ENCODE measurements around the gene LAMA3. TPM values are rescaled to one million over a fixed set of nuclear protein-coding genes. Genes with fewer than 3 reads are reported as not detected.

The LAMA3 gene
- total RNA-seq, 1 donor from 2014 or later, result 3.5 TPM

- H3K4me3 ChIP-seq, result no peak overlapping the region
- no peaks in the 10 kb centered on the region for H3K27me3 ChIP-seq (ENCODE audit: low read depth)
- peaks cover 3% of the 10 kb centered on the region for H3K36me3 ChIP-seq
- H3K4me1 ChIP-seq, result peaks cover 13% of the 10 kb centered on the region
- no peak overlapping the region for H3K27ac ChIP-seq (replicated peaks)
- TF ChIP-seq, protein P1, sequence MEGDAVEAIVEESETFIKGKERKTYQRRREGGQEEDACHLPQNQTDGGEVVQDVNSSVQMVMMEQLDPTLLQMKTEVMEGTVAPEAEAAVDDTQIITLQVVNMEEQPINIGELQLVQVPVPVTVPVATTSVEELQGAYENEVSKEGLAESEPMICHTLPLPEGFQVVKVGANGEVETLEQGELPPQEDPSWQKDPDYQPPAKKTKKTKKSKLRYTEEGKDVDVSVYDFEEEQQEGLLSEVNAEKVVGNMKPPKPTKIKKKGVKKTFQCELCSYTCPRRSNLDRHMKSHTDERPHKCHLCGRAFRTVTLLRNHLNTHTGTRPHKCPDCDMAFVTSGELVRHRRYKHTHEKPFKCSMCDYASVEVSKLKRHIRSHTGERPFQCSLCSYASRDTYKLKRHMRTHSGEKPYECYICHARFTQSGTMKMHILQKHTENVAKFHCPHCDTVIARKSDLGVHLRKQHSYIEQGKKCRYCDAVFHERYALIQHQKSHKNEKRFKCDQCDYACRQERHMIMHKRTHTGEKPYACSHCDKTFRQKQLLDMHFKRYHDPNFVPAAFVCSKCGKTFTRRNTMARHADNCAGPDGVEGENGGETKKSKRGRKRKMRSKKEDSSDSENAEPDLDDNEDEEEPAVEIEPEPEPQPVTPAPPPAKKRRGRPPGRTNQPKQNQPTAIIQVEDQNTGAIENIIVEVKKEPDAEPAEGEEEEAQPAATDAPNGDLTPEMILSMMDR (IDR thresholded peaks at IDR 0.05; ENCODE audit: borderline replicate concordance), result no peak
- no peaks in the 10 kb centered on the region for H3K9me3 ChIP-seq (replicated peaks)
- intact Hi-C loops (cut with micrococcal nuclease), result no loop called here
- no peak for DNase-seq
These were observed 191.8 kb downstream of the LAMA3 start for GRCh38 chr18:23880931-23881617.

GRCh38 chr18:23881778-23882177 is 192.5 kb downstream of the LAMA3 start:
- H3K27me3 ChIP-seq (ENCODE audit: low read depth), result no peaks in the 10 kb centered on the region
- H3K36me3 ChIP-seq, result peaks cover 3% of the 10 kb centered on the region
- no peak overlapping the region for H3K27ac ChIP-seq (replicated peaks)
- no peaks in the 10 kb centered on the region for H3K9me3 ChIP-seq (replicated peaks)
- TF ChIP-seq, protein P1 (IDR thresholded peaks at IDR 0.05; ENCODE audit: borderline replicate concordance), result no peak
- H3K4me3 ChIP-seq, result no peak overlapping the region
- peaks cover 13% of the 10 kb centered on the region for H3K4me1 ChIP-seq
- intact Hi-C loops (cut with micrococcal nuclease), result no loop called here
- DNase-seq, result no peak

DNA sequence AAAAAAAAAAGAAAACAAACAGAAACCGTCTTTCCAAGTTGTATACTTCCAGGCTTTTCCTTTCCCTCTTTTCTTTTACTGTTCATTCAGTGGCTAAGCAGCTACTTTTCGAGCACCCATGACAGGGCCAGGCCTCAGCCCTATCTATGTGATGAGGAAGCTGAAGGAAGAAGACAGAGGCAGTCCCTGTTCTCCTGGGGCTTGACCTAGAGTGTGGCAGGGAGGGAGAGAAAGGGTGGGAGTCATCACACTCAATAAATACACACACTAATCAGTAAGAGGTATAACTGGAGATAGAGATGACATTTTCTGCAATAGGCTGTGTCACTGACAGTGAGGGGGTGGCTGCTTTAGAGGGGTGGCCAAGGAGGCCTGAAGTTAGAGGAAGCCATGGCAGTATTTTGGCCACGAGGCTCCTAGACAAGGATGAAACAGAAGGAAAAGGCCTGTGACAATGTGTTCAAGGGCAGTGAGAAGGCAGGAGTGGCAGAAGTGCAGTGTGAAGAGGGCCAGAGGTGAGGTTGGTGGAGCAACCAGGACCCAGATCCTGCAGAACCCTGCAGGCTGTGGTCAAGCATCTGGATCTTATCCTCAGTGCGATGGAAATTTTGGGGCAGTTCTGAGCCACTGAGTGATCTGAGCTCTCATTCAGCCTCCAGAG is 193.5 kb downstream of the LAMA3 start:
- H3K36me3 ChIP-seq, result no peaks in the 10 kb centered on the region
- intact Hi-C loops (cut with micrococcal nuclease), result no loop called here
- no peaks in the 10 kb centered on the region for H3K9me3 ChIP-seq (replicated peaks)
- H3K27me3 ChIP-seq (ENCODE audit: low read depth), result no peaks in the 10 kb centered on the region
- TF ChIP-seq, protein P1 (IDR thresholded peaks at IDR 0.05; ENCODE audit: borderline replicate concordance), result no peak
- peak overlapping the region; percentile 63 for H3K27ac ChIP-seq (replicated peaks)
- H3K4me3 ChIP-seq, result no peak overlapping the region
- H3K4me1 ChIP-seq, result peaks cover 20% of the 10 kb centered on the region
- DNase-seq, result no peak

GRCh38 chr18:23883277-23883790 is 194.1 kb downstream of the LAMA3 start:
- intact Hi-C loops (cut with micrococcal nuclease), result no loop called here
- no peaks in the 10 kb centered on the region for H3K36me3 ChIP-seq
- no peaks in the 10 kb centered on the region for H3K27me3 ChIP-seq (ENCODE audit: low read depth)
- TF ChIP-seq, protein P1 (IDR thresholded peaks at IDR 0.05; ENCODE audit: borderline replicate concordance), result no peak
- no peaks in the 10 kb centered on the region for H3K9me3 ChIP-seq (replicated peaks)
- DNase-seq, result no peak
- H3K4me1 ChIP-seq, result peaks cover 22% of the 10 kb centered on the region
- no peak overlapping the region for H3K4me3 ChIP-seq
- peak overlapping the region; percentile 63 for H3K27ac ChIP-seq (replicated peaks)

DNA sequence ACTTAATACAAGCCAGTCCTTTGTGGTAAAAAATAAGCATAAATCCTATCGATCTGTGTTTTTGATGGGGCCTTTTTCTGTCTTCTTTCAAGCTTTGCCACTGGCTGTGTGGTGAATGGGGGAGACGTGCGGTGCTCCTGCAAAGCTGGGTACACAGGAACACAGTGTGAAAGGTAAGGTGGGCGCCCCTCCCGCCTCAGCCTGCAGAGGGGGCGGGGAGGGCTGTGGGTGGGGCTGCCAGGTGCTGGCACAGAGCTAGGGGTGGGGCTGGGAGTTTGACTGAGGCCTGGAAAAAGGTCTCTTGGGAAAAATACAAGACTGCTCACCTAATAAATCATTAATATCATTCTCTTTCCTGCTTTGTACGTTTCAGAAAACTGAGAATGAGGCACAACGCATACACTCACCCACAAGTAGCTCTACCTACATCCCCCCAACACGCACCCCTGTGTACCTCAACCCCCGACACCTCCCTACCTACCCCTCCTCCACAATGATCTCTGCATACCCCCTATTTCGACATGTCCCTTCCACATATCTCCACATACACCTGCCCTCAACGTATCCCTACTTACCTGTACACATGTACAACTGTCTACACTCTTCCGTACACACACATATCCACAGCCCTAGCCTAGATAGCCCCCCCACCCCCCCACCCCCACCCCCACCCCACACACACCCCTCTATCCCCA is 195.6 kb downstream of the LAMA3 start:
- no peaks in the 10 kb centered on the region for H3K36me3 ChIP-seq
- H3K4me1 ChIP-seq, result peaks cover 22% of the 10 kb centered on the region
- no peaks in the 10 kb centered on the region for H3K27me3 ChIP-seq (ENCODE audit: low read depth)
- TF ChIP-seq, protein P1 (IDR thresholded peaks at IDR 0.05; ENCODE audit: borderline replicate concordance), result no peak
- DNase-seq, result no peak
- intact Hi-C loops (cut with micrococcal nuclease), result no loop called here
- H3K9me3 ChIP-seq (replicated peaks), result no peaks in the 10 kb centered on the region
- H3K4me3 ChIP-seq, result no peak overlapping the region
- H3K27ac ChIP-seq (replicated peaks), result peak overlapping the region; percentile 63
